ENCODE data around the gene TGIF1.

DNA sequence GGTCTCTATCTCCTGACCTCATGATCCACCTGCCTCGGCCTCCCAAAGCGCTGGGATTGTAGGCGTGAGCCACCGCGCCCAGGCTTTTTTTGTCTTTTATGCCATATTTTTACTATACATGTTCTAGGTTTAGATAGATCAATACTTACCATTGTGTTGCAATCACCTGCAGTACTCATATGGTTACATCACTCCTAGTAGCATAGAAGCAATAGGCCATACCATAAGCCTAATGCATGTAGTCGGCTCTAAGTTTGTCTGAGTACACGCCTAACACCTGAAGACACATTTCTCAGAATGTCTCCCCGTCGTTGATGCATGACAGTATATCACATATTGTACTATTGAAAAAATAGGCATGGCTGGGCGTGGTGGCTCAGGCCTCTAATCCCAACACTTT, 27.1 kb upstream of the TGIF1 start:
- TF ChIP-seq EP300 (IDR thresholded peaks at IDR 0.05) = no peak
- TF ChIP-seq POLR2A (IDR thresholded peaks at IDR 0.05) = no peak
- TF ChIP-seq, protein P1, sequence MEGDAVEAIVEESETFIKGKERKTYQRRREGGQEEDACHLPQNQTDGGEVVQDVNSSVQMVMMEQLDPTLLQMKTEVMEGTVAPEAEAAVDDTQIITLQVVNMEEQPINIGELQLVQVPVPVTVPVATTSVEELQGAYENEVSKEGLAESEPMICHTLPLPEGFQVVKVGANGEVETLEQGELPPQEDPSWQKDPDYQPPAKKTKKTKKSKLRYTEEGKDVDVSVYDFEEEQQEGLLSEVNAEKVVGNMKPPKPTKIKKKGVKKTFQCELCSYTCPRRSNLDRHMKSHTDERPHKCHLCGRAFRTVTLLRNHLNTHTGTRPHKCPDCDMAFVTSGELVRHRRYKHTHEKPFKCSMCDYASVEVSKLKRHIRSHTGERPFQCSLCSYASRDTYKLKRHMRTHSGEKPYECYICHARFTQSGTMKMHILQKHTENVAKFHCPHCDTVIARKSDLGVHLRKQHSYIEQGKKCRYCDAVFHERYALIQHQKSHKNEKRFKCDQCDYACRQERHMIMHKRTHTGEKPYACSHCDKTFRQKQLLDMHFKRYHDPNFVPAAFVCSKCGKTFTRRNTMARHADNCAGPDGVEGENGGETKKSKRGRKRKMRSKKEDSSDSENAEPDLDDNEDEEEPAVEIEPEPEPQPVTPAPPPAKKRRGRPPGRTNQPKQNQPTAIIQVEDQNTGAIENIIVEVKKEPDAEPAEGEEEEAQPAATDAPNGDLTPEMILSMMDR (IDR thresholded peaks at IDR 0.05) = no peak
